ENCODE results near the gene FOSB. TPM values are rescaled to one million over a fixed set of nuclear protein-coding genes. Genes with fewer than 3 reads are reported as not detected.

The FOSB gene
- total RNA-seq, 1 donor from 2014 or later: 13.3 TPM

GRCh38 chr19:45455707-45456499 is 11.9 kb upstream of the FOSB start:
- Mint-ChIP-seq H3K27ac (ENCODE audit: unreplicated experiment) (peak overlapping the region; percentile 99), H3K4me1 (ENCODE audit: low read depth, unreplicated experiment) (peaks cover 8% of the 10 kb centered on the region), H3K4me3 (ENCODE audit: unreplicated experiment) (peak overlapping the region; percentile 50), H3K9me3 (ENCODE audit: unreplicated experiment) (no peaks in the 10 kb centered on the region), H3K36me3 (ENCODE audit: low read depth, unreplicated experiment) (no peaks in the 10 kb centered on the region), H3K27me3 (ENCODE audit: low read depth, unreplicated experiment) (no peaks in the 10 kb centered on the region)
- peak overlapping the region; percentile 98 for H3K27ac ChIP-seq (ENCODE audit: low read depth, low read length)
- no peaks in the 10 kb centered on the region for H3K9me3 ChIP-seq (ENCODE audit: insufficient read depth, low read depth, low read length)
- no peaks in the 10 kb centered on the region for H3K27me3 ChIP-seq (ENCODE audit: insufficient read depth, low read length)
- H4K20me1 ChIP-seq (ENCODE audit: insufficient read depth, low read length): no peaks in the 10 kb centered on the region
- H3K4me2 ChIP-seq (ENCODE audit: low read length): peak overlapping the region; percentile 74
- no peaks in the 10 kb centered on the region for H3K79me2 ChIP-seq (ENCODE audit: insufficient read depth, low read length)
- DNase-seq (ENCODE audit: low read depth) (peak; percentile 99), FAIRE-seq (peak; percentile 5)
- no peak overlapping the region for H2AFZ ChIP-seq (ENCODE audit: low read depth, low read length)
- no peaks in the 10 kb centered on the region for H3K36me3 ChIP-seq (ENCODE audit: insufficient read depth, low read length)
- peaks cover 31% of the 10 kb centered on the region for H3K4me1 ChIP-seq (ENCODE audit: insufficient read depth, low read length)
- H3K4me3 ChIP-seq (ENCODE audit: insufficient read depth, low read depth, low read length): peak overlapping the region; percentile 30
- TF ChIP-seq EZH2 (IDR thresholded peaks at IDR 0.05; ENCODE audit: insufficient read depth, low read length): no peak
- TF ChIP-seq, protein P1, sequence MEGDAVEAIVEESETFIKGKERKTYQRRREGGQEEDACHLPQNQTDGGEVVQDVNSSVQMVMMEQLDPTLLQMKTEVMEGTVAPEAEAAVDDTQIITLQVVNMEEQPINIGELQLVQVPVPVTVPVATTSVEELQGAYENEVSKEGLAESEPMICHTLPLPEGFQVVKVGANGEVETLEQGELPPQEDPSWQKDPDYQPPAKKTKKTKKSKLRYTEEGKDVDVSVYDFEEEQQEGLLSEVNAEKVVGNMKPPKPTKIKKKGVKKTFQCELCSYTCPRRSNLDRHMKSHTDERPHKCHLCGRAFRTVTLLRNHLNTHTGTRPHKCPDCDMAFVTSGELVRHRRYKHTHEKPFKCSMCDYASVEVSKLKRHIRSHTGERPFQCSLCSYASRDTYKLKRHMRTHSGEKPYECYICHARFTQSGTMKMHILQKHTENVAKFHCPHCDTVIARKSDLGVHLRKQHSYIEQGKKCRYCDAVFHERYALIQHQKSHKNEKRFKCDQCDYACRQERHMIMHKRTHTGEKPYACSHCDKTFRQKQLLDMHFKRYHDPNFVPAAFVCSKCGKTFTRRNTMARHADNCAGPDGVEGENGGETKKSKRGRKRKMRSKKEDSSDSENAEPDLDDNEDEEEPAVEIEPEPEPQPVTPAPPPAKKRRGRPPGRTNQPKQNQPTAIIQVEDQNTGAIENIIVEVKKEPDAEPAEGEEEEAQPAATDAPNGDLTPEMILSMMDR (IDR thresholded peaks at IDR 0.05; ENCODE audit: insufficient read depth, low read depth, low read length): no peak
- H3K9ac ChIP-seq (ENCODE audit: low read length): peak overlapping the region; percentile 87

GRCh38 chr19:45456500-45456815 is 11.3 kb upstream of the FOSB start:
- no peaks in the 10 kb centered on the region for H3K9me3 Mint-ChIP-seq (ENCODE audit: unreplicated experiment)
- H3K4me3 ChIP-seq (ENCODE audit: insufficient read depth, low read depth, low read length): peak overlapping the region; percentile 30
- H3K27me3 Mint-ChIP-seq (ENCODE audit: low read depth, unreplicated experiment): no peaks in the 10 kb centered on the region
- peaks cover 26% of the 10 kb centered on the region for H3K4me1 ChIP-seq (ENCODE audit: insufficient read depth, low read length)
- FAIRE-seq (no peak), DNase-seq (ENCODE audit: low read depth) (no peak)
- H3K4me1 Mint-ChIP-seq (ENCODE audit: low read depth, unreplicated experiment): peaks cover 8% of the 10 kb centered on the region
- no peak overlapping the region for H2AFZ ChIP-seq (ENCODE audit: low read depth, low read length)
- no peaks in the 10 kb centered on the region for H3K36me3 ChIP-seq (ENCODE audit: insufficient read depth, low read length)
- no peaks in the 10 kb centered on the region for H3K79me2 ChIP-seq (ENCODE audit: insufficient read depth, low read length)
- no peaks in the 10 kb centered on the region for H3K9me3 ChIP-seq (ENCODE audit: insufficient read depth, low read depth, low read length)
- peak overlapping the region; percentile 87 for H3K9ac ChIP-seq (ENCODE audit: low read length)
- H3K27ac Mint-ChIP-seq (ENCODE audit: unreplicated experiment): peak overlapping the region; percentile 99
- no peaks in the 10 kb centered on the region for H3K36me3 Mint-ChIP-seq (ENCODE audit: low read depth, unreplicated experiment)
- TF ChIP-seq EZH2 (IDR thresholded peaks at IDR 0.05; ENCODE audit: insufficient read depth, low read length): no peak
- TF ChIP-seq, protein P1 (IDR thresholded peaks at IDR 0.05; ENCODE audit: insufficient read depth, low read depth, low read length): no peak
- peak overlapping the region; percentile 60 for H3K4me3 Mint-ChIP-seq (ENCODE audit: unreplicated experiment)
- peak overlapping the region; percentile 98 for H3K27ac ChIP-seq (ENCODE audit: low read depth, low read length)
- H3K4me2 ChIP-seq (ENCODE audit: low read length): peak overlapping the region; percentile 74
- H4K20me1 ChIP-seq (ENCODE audit: insufficient read depth, low read length): no peaks in the 10 kb centered on the region
- no peaks in the 10 kb centered on the region for H3K27me3 ChIP-seq (ENCODE audit: insufficient read depth, low read length)

DNA sequence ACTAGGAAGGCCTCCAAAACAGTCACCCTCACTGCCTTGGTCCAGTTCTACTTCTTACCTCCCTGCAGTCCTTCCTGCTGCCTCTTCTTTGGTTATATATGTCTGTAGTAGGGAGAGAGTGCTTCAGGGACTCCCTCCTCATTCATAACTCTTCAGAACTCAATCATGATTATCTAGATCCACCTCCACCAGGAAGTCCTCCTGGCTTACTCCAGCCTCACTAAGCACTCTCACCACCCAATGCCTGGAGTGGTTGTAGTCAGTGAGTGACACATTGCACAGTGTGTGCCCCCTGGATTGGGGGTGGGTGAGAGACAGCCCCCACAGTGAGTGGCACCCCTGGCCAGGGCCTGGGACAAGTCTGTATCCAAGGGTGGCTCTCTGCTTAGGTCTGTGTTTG is 10.0 kb upstream of the FOSB start:
- H3K4me3 Mint-ChIP-seq (ENCODE audit: unreplicated experiment): no peak overlapping the region
- Histone ChIP-seq H3K27ac (ENCODE audit: low read depth, low read length) (no peak overlapping the region), H3K9ac (ENCODE audit: low read length) (no peak overlapping the region), H3K9me3 (ENCODE audit: insufficient read depth, low read depth, low read length) (no peaks in the 10 kb centered on the region), H3K27me3 (ENCODE audit: insufficient read depth, low read length) (no peaks in the 10 kb centered on the region), H3K4me3 (ENCODE audit: insufficient read depth, low read depth, low read length) (no peak overlapping the region), H3K4me1 (ENCODE audit: insufficient read depth, low read length) (peaks cover 20% of the 10 kb centered on the region), H3K79me2 (ENCODE audit: insufficient read depth, low read length) (no peaks in the 10 kb centered on the region), H4K20me1 (ENCODE audit: insufficient read depth, low read length) (no peaks in the 10 kb centered on the region), H2AFZ (ENCODE audit: low read depth, low read length) (no peak overlapping the region), H3K4me2 (ENCODE audit: low read length) (no peak overlapping the region), H3K36me3 (ENCODE audit: insufficient read depth, low read length) (no peaks in the 10 kb centered on the region)
- DNase-seq (ENCODE audit: low read depth) (no peak), FAIRE-seq (no peak)
- no peaks in the 10 kb centered on the region for H3K9me3 Mint-ChIP-seq (ENCODE audit: unreplicated experiment)
- H3K27me3 Mint-ChIP-seq (ENCODE audit: low read depth, unreplicated experiment): peaks cover 4% of the 10 kb centered on the region
- H3K27ac Mint-ChIP-seq (ENCODE audit: unreplicated experiment): no peak overlapping the region
- H3K4me1 Mint-ChIP-seq (ENCODE audit: low read depth, unreplicated experiment): peaks cover 8% of the 10 kb centered on the region
- H3K36me3 Mint-ChIP-seq (ENCODE audit: low read depth, unreplicated experiment): no peaks in the 10 kb centered on the region
- TF ChIP-seq EZH2 (IDR thresholded peaks at IDR 0.05; ENCODE audit: insufficient read depth, low read length): no peak
- TF ChIP-seq, protein P1 (IDR thresholded peaks at IDR 0.05; ENCODE audit: insufficient read depth, low read depth, low read length): no peak
